ENCODE measurements around the gene APOBEC4. TPM values are rescaled to one million over a fixed set of nuclear protein-coding genes. Genes with fewer than 3 reads are reported as not detected.
A peak's percentile ranks its signal among the peaks of the same experiment; 100 is the strongest.

APOBEC4 gene
- total and polyA plus RNA-seq, 2 of the 13 experiments (the other 11 are each of a cell fraction or from before 2014, with no cell fraction given) = not detected

DNA sequence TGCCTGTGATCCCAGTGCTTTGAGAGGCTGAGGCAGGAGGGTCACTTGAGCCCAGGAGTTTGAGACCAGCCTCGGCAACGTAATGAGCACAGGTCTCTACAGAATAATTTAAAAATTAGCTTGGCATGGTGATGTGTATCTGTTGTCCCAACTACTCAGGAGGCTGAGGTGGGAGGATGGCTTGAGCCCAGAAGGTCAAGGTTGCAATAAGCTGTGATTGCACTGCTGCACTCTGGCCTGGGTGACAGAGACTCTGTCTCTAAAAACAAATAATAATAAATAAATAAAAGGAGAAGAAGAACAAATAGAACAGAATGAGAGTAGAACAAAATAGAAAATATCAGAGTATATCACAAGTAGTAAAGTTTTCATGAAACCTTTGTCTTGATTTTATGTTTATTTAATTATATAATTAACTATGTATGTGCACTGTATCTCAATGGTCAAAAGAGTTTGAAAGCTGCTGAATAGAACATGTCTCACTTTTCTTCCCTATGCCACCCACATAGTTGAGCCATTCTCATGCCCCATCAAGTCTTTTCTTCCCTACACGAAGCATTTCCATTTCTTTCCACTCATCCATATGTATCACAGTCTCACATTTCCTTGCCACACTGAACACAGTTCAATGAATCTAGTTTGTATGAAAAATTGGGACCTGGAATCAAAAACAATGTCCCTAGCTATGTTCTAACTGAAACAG, 22.9 kb upstream of the APOBEC4 start:
- peak; percentile 59; the same call in 2 of the 3 replicates for ATAC-seq
- FAIRE-seq = no peak
- 23% methylated on average over 3 of the region's 3 CpGs for WGBS (ENCODE audit: low lambda C conversion rate)
- H3K4me1 ChIP-seq (ENCODE audit: insufficient read depth, low read length) = peaks cover 20% of the 10 kb centered on the region
- intact Hi-C loops (cut with micrococcal nuclease; ENCODE audit: unreplicated experiment) = no loop called here
- in situ Hi-C loops (cut with HindIII; ENCODE audit: extremely low pct_ligation_motif_present, low pct_unique_long_range_greater_than_20kb) = no loop called here
- peak overlapping the region; percentile 44 for H3K27ac ChIP-seq (ENCODE audit: extremely low read length, insufficient read depth, low read length)
- H3K9me3 ChIP-seq (ENCODE audit: low read length) = no peaks in the 10 kb centered on the region
- peak overlapping the region in 1 of 3 experiments; percentile 34; a peak in 2 of 6 replicates for H3K4me3 ChIP-seq (replicated peaks in 1 of 3; ENCODE audit: insufficient read depth in 1 of 3, low read depth in 2 of 3, low read length in 3 of 3)
- DNase-seq (ENCODE audit: low spot score) = no peak
- CTCF ChIA-PET (ENCODE audit: low intra/inter-chr PET ratio, low total read pairs) = no interaction called here
- H3K36me3 ChIP-seq (replicated peaks in 1 of 2; ENCODE audit: control insufficient read depth in 1 of 2, insufficient read depth in 2 of 2, low read length in 2 of 2) = no peaks in the 10 kb centered on the region
- H3K27me3 ChIP-seq (ENCODE audit: control insufficient read depth in 1 of 2, insufficient read depth in 2 of 2, low read length in 2 of 2) = no peaks in the 10 kb centered on the region
- no peaks in the 10 kb centered on the region for H4K20me1 ChIP-seq (ENCODE audit: insufficient read depth, low read length)
- peak overlapping the region; percentile 63 for H3K4me2 ChIP-seq (ENCODE audit: low read depth, low read length)
- no peak overlapping the region for H3K9ac ChIP-seq (ENCODE audit: insufficient read depth, low read depth, low read length)
- no peaks in the 10 kb centered on the region for H3K79me2 ChIP-seq (ENCODE audit: insufficient read depth, low read length)
- no TSS peak for BruUV-seq (replicated peaks)
- no peak overlapping the region for H2AFZ ChIP-seq (ENCODE audit: low read length)
- POLR2A ChIA-PET = no interaction called here
- TF ChIP-seq TFE3 (CRISPR knock-in tag; IDR thresholded peaks at IDR 0.05) = no peak
- TF ChIP-seq CERS6 (CRISPR knock-in tag; IDR thresholded peaks at IDR 0.05) = no peak
- TF ChIP-seq, protein P1, sequence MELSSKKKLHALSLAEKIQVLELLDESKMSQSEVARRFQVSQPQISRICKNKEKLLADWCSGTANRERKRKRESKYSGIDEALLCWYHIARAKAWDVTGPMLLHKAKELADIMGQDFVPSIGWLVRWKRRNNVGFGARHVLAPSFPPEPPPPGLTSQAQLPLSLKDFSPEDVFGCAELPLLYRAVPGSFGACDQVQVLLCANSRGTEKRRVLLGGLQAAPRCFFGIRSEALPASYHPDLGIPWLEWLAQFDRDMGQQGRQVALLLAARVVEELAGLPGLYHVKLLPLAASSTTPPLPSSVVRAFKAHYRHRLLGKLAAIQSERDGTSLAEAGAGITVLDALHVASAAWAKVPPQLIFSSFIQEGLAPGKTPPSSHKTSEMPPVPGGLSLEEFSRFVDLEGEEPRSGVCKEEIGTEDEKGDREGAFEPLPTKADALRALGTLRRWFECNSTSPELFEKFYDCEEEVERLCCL (CRISPR knock-in tag; IDR thresholded peaks at IDR 0.05; ENCODE audit: borderline replicate concordance) = no peak
- TF ChIP-seq THAP7 (CRISPR knock-in tag; IDR thresholded peaks at IDR 0.05) = no peak
- TF ChIP-seq EEA1 (CRISPR knock-in tag; IDR thresholded peaks at IDR 0.05; ENCODE audit: borderline replicate concordance) = no peak
- TF ChIP-seq GATAD2A (CRISPR knock-in tag; IDR thresholded peaks at IDR 0.05) = peak; percentile 42
- peak; percentile 47; the same call in 1 of the 2 replicates for TF ChIP-seq SALL1 (CRISPR knock-in tag; IDR thresholded peaks at IDR 0.05)
- TF ChIP-seq RARA (CRISPR knock-in tag; IDR thresholded peaks at IDR 0.05) = peak; percentile 38; the same call in 1 of the 2 replicates
- TF ChIP-seq FOXP1 (IDR thresholded peaks at IDR 0.05) = no peak
- 0 out of 2 replicates have a peak, but pooled peaks have one; percentile 21 for TF ChIP-seq FOXP1 (CRISPR knock-in tag; IDR thresholded peaks at IDR 0.05)
- TF ChIP-seq CHD2 (IDR thresholded peaks at IDR 0.05; ENCODE audit: low read depth, low read length) = no peak
- no peak for TF ChIP-seq ZNF597 (CRISPR knock-in tag; IDR thresholded peaks at IDR 0.05)
- peak; percentile 21 to 36; a peak in 1 of 4 replicates for TF ChIP-seq NR2F1 (CRISPR knock-in tag; IDR thresholded peaks at IDR 0.05)
- TF ChIP-seq SRSF9 (IDR thresholded peaks at IDR 0.05; ENCODE audit: borderline replicate concordance, insufficient read depth, low read depth, low read length, poor library complexity, severe bottlenecking) = no peak
- TF ChIP-seq ZMYM3 (CRISPR knock-in tag; IDR thresholded peaks at IDR 0.05) = peak; percentile 38; the same call in 1 of the 2 replicates
- TF ChIP-seq PHF21A (CRISPR knock-in tag; IDR thresholded peaks at IDR 0.05) = no peak
- TF ChIP-seq HDAC1 (CRISPR knock-in tag; IDR thresholded peaks at IDR 0.05) = 0 out of 2 replicates have a peak, but pooled peaks have one; percentile 13
- TF ChIP-seq ATM (IDR thresholded peaks at IDR 0.05; ENCODE audit: borderline replicate concordance) = no peak
- peak; percentile 63; the same call in 1 of the 2 replicates for TF ChIP-seq GFI1 (CRISPR knock-in tag; IDR thresholded peaks at IDR 0.05; ENCODE audit: borderline replicate concordance)
